A549 (cell line): ENCODE results near the gene FAM47C.
"Not testable (repeated sequence)": the region's sequence is repeated elsewhere in the genome, so short reads cannot be mapped to it uniquely, and the experiment has no call there.

ENCODE experiments used
- FOSL2 ChIP-seq, 2 experiments: fragments of 450-650 bp in 1 of 2; fragments of >200 bp in 1 of 2; sonication (Bioruptor Twin) in 1 of 2; formaldehyde crosslinking; IDR thresholded peaks; 2 replicates each; pipeline versions ENCODE4 v1.5.0 to v1.6.1; 2016 to 2020; ENCODE audit warnings: mild to moderate bottlenecking in 1 of 2, moderate library complexity in 1 of 2
- JUN ChIP-seq, 2 experiments: fragments of >200 bp; sonication (Bioruptor Twin); formaldehyde crosslinking; IDR thresholded peaks; 2 replicates in 1 of 2; 3 replicates in 1 of 2; pipeline ENCODE4 v1.6.1; 2016 to 2017
- POLR2A ChIP-seq: IDR thresholded peaks from 2 replicates; pipeline ENCODE4 v1.6.1; 2012; ENCODE audit warnings: mild to moderate bottlenecking, low read length
- RFX5 ChIP-seq: fragments of 450-650 bp; IDR thresholded peaks from 2 replicates; pipeline ENCODE4 v1.7.1; 2014; ENCODE audit warnings: antibody characterized with exemption, mild to moderate bottlenecking, moderate library complexity
- ZC3H11A ChIP-seq: fragments of 450-650 bp; IDR thresholded peaks from 2 replicates; pipeline ENCODE4 v1.6.1; 2014; ENCODE audit warnings: antibody characterized with exemption, mild to moderate bottlenecking
- TF ChIP-seq, protein P1 (sequence below): fragments of >200 bp; sonication (Bioruptor Twin); formaldehyde crosslinking; IDR thresholded peaks from 3 replicates; pipeline ENCODE4 v1.5.1; 2016
- TF ChIP-seq, protein P2 (sequence below): fragments of 200-600 bp; sonication (generic); IDR thresholded peaks from 2 replicates; pipeline ENCODE4 v1.6.1; 2016; ENCODE audit warnings: antibody characterized with exemption, mild to moderate bottlenecking, moderate library complexity
- TF ChIP-seq, protein P3 (sequence below): fragments of 450-650 bp; IDR thresholded peaks from 2 replicates; pipeline ENCODE4 v1.6.1; 2014; ENCODE audit warnings: antibody characterized with exemption

DNA sequence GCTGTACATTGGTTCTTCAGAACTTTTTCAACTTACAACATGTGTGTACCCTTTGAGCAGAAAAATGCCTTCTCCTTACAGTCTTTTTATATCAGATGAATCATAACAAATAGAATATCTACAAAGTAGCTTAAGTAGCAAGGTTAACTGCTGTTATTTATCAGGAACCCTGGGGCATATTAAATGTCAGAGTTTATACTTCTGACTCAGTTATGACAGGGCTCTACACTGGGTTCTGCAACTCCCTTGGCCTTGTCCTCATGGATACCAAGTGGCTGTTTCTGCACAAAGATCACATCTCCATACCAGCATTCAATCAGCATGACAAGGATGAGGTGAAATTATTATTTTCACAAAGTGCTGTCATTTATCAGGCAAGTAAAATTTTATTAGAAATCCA is 49.4 kb downstream of the FAM47C start:
- not testable (repeated sequence) for TF ChIP-seq POLR2A; JUN (IDR thresholded peaks at IDR 0.05); RFX5; FOSL2 (IDR thresholded peaks at IDR 0.05); FOSL2 (CRISPR knock-in tag; IDR thresholded peaks at IDR 0.05); ZC3H11A
- TF ChIP-seq, protein P1, sequence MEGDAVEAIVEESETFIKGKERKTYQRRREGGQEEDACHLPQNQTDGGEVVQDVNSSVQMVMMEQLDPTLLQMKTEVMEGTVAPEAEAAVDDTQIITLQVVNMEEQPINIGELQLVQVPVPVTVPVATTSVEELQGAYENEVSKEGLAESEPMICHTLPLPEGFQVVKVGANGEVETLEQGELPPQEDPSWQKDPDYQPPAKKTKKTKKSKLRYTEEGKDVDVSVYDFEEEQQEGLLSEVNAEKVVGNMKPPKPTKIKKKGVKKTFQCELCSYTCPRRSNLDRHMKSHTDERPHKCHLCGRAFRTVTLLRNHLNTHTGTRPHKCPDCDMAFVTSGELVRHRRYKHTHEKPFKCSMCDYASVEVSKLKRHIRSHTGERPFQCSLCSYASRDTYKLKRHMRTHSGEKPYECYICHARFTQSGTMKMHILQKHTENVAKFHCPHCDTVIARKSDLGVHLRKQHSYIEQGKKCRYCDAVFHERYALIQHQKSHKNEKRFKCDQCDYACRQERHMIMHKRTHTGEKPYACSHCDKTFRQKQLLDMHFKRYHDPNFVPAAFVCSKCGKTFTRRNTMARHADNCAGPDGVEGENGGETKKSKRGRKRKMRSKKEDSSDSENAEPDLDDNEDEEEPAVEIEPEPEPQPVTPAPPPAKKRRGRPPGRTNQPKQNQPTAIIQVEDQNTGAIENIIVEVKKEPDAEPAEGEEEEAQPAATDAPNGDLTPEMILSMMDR, result not testable (repeated sequence)
- TF ChIP-seq, protein P2, sequence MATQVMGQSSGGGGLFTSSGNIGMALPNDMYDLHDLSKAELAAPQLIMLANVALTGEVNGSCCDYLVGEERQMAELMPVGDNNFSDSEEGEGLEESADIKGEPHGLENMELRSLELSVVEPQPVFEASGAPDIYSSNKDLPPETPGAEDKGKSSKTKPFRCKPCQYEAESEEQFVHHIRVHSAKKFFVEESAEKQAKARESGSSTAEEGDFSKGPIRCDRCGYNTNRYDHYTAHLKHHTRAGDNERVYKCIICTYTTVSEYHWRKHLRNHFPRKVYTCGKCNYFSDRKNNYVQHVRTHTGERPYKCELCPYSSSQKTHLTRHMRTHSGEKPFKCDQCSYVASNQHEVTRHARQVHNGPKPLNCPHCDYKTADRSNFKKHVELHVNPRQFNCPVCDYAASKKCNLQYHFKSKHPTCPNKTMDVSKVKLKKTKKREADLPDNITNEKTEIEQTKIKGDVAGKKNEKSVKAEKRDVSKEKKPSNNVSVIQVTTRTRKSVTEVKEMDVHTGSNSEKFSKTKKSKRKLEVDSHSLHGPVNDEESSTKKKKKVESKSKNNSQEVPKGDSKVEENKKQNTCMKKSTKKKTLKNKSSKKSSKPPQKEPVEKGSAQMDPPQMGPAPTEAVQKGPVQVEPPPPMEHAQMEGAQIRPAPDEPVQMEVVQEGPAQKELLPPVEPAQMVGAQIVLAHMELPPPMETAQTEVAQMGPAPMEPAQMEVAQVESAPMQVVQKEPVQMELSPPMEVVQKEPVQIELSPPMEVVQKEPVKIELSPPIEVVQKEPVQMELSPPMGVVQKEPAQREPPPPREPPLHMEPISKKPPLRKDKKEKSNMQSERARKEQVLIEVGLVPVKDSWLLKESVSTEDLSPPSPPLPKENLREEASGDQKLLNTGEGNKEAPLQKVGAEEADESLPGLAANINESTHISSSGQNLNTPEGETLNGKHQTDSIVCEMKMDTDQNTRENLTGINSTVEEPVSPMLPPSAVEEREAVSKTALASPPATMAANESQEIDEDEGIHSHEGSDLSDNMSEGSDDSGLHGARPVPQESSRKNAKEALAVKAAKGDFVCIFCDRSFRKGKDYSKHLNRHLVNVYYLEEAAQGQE, result not testable (repeated sequence)
- TF ChIP-seq, protein P3, sequence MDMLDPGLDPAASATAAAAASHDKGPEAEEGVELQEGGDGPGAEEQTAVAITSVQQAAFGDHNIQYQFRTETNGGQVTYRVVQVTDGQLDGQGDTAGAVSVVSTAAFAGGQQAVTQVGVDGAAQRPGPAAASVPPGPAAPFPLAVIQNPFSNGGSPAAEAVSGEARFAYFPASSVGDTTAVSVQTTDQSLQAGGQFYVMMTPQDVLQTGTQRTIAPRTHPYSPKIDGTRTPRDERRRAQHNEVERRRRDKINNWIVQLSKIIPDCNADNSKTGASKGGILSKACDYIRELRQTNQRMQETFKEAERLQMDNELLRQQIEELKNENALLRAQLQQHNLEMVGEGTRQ, result not testable (repeated sequence)
